NCI-H526 treated with DMSO at 0.1 percent for 48 hours (cell line): Measurements from ENCODE around the gene EFCAB6.

ENCODE experiments used
- DNase-seq: peaks from one replicate; lab custom pipeline; 2025; lab: John Stamatoyannopoulos, UW

EFCAB6 gene

DNA sequence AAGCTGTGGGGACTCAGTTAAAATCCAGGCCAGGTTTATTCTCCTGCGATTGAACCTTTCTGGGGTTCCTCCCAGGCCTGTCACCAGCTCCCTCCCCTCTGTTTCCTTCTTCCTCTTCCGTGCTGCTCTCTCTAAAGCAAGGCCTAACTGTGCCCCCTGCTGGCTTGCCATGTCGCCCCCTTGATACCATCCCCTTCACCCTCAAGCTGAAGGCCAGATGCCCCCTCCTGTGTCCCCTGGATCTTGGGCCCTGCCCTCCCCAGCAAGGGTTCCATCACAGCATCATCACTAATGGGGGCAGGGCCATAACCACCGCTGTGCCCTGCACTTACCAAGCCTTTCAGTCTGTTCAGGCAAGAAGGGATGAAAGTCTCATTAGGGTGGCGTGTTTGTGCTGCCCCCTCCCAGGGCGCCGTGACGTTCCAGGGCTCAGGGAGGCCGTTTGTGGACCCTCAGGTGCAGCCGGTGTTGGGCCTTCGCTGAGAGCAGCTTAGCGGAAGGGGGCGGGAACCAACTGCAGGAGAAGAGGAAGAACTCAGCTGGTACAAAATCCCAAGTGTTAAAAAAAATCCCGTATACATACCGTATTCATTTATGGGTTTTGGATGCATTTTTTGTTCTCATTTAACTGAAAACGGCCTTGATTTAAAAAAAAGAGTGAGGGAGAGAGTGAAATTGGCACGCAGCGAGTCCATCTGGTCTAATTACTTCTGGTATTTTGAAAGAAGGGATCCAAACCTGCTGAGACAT is 330.4 kb downstream of the EFCAB6 start:
- DNase-seq: no peak

DNA sequence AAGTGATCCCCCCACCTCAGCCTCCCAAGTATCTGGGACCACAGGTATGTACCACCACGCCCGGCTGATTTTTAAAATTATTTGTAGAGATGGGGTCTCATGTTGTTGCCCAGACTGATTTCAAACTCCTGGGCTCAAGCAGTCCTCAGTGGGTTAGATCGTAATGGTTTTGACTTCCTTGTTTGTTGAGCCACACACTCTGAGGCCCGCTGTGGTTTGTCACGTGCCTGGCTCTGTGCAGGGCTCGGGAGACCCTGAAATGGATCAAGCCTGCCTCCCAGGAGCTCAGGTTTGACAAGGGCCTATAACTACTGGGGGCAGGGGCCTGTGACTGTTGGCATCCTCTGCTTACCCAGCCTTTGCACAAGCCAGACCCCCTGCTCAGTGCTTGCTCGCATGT is 332.1 kb downstream of the EFCAB6 start:
- no peak for DNase-seq

- DNase-seq: no peak
Measured at GRCh38 chr22:43479301-43479950, 332.7 kb downstream of the EFCAB6 start.
